Measurements from ENCODE around the gene TSKS.

GRCh38 chr19:49807058-49807903, 44.2 kb upstream of the TSKS start:
- no peak for TF ChIP-seq CTCF (conservative IDR thresholded peaks at IDR 0.05 in 1 of 2, IDR thresholded peaks at IDR 0.05 in 1 of 2; ENCODE audit: low read depth in 1 of 2, low read length in 2 of 2)
- TF ChIP-seq EZH2 (IDR thresholded peaks at IDR 0.05; ENCODE audit: low read length, missing control alignments): no peak

Measured in fibroblast of lung (primary cell).